Frontal cortex (tissue), 4 donors: Measurements from ENCODE around the gene EAF1. TPM values are rescaled to one million over a fixed set of nuclear protein-coding genes. Genes with fewer than 3 reads are reported as not detected.
"Not testable (repeated sequence)": the region's sequence is repeated elsewhere in the genome, so short reads cannot be mapped to it uniquely, and the experiment has no call there.

Experiments
- DNase-seq, 2 donors: peaks; one replicate each; pipeline ENCODE4 v3.0.0; 2012; ENCODE audit warnings: low spot score in 2 of 2
- FAIRE-seq: peaks from 2 replicates; lab custom pipeline; 2012; peaks lifted over from hg19 to GRCh38; lab: Jason Lieb, UNC
- total RNA-seq: library from RNA; depleted of rRNA; stranded (reverse); fragments of >200 nt; gene quantifications from one replicate; pipeline ENCODE4 v1.2.3, GENCODE V29; 2014
- donor health status: control.
- donor health status: control.
- donor health status: control.

The EAF1 gene
- total RNA-seq, 1 donor from 2014 or later, result 33.0 TPM

DNA sequence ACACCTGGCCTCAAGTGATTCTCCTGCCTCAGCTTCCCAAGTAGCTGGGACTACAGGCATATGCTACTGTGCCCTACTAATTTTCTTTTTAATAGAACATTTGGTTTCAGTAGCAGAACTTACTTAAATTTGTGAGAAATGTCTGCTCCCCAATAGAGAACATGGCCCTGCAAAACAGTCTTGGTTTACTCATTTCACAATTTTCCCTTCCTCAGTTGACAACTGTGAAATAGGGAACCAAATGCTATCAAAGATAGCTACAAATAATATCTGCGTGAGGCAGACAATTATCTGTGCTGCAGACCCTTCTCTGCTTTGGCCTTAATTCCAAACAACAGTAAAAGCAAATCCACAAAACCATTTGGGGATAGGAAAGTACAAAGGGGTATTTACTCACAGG is 22.6 kb upstream of the EAF1 start:
- FAIRE-seq, result no peak

DNA sequence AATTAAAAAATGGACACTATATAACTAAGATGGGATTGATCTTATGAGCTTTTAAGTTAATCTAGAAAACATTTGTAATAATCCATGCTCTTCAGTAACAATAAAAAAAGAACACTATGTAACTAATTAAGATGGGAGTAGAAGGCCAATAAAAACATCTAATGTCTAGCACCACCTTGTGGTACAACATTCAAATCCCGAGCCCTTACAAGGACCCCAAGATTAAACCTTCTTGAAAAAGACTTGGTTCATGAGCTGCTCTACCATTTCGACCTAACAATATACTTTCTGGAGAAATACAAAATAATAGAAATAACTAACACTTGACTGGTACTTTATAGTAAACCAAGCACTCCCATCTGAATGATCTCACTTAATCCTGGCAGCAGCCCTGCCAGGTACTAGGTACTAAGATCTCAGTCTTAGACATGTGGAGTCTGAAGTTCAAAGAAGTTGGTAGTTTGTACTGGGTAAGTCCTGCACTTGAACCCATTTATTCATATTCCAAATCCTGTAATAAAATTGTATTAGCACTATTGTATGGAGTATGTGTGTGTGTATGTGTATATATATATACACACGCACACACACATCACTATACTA is 21.8 kb upstream of the EAF1 start:
- FAIRE-seq, result peak; percentile 24
- DNase-seq, result peak in 1 of 2 donors; percentile 41

More for the DNA sequence above, 22.6 kb upstream of the EAF1 start:
- DNase-seq, result no peak

DNA sequence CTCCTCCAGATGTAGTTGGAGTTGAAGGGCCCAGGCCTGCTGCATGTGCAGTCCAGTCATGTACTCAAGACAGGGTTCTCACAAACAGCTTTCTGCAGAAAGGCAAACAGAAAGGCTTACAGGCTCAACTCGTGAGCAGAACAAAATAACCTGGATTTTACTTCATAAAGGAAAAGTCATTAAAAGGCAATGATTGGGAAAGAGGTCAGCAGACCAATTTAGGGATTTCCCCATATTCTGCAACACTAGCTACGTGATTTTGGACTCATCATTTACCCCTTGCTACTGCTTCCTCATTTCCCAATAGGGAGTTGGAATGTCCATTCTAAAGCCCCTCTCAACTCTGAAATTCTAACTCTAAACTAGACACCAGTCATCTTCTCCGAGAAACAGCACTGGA is 18.2 kb upstream of the EAF1 start:
- DNase-seq (no peak), FAIRE-seq (no peak)

DNA sequence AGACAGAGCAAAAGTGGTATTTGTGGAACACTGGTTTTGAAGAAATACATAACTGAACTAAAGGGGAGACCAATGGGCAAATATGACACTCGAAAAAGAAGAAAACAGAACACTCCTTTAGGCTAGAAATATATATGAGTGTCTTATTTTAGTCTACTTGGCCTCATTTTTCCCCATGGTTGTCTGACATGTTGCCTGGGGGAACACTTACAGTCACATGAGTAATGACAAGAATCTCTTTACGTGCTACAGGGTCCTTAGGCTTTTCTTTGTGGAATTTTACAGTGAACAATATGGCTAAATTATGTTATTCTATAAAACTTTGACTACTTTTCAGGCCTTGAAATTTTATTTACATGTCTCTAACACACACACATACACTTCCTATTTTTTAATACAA is 17.6 kb upstream of the EAF1 start:
- FAIRE-seq, result no peak

DNA sequence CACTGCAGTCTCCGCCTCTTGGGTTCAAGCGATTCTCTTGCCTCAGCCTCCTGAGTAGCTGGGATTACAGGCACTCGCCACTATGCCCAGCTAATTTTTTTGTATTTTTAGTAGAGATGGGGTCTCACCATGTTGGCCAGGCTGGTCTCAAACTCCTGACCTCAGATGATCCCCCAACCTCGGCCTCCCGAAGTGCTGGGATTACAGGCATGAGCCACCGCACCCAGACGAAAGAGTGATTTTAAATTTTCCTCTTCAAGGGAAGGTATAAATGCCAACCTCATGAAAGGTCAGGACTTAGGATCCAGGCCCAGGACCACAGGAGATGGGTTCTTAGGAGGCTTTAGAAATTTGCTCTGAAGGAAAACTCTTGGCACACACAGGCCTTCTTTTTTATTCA is 16.4 kb upstream of the EAF1 start:
- not testable (repeated sequence) for DNase-seq, FAIRE-seq

More for the DNA sequence above, 17.6 kb upstream of the EAF1 start:
- no peak for DNase-seq

DNA sequence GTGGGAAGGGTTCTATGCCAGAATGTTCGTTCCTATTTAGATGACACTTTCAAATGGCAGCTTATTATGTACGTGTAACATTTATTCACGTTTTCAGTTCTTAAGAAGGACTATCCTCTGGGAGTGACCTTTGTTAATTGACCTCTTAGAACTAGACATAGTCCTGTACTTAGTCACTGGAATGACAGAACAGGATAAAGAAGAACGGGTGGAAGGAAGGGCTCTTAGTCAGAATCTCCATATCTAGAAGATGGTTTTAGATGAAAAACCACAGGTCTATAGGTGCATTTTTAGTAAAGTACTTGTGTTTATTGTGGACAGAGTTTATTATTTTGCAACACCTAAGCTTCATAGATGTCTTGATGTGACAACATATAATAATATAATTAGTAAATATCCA is 6.5 kb upstream of the EAF1 start:
- no peak for FAIRE-seq

DNA sequence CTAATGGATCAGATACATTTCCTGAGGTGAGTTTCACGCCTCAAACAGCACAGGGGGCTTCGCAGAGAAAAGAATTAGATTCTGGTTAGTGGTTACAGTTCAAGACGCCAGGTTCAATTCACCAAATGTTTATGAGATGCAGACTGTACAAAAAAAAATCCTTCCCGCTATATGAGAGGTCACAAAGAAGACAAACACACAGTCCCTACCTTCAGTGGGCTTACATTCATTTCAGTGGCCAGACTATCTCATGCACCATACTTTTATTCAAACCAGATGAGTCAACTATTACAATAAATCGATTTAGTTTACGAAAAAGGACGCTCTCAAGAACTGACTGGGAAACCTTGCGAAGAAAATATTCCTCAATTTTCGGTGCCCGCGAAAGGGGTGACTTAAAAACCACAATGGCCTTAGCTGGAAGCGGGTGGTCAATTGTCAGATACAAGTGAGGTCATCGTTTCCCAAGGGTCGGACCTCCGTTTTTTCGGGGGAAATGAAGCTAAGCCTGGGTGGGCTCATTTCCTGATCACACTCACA is 749 bp upstream of the EAF1 start:
- no peak for DNase-seq
- no peak for FAIRE-seq

More for the DNA sequence above, 6.5 kb upstream of the EAF1 start:
- DNase-seq, result no peak

DNA sequence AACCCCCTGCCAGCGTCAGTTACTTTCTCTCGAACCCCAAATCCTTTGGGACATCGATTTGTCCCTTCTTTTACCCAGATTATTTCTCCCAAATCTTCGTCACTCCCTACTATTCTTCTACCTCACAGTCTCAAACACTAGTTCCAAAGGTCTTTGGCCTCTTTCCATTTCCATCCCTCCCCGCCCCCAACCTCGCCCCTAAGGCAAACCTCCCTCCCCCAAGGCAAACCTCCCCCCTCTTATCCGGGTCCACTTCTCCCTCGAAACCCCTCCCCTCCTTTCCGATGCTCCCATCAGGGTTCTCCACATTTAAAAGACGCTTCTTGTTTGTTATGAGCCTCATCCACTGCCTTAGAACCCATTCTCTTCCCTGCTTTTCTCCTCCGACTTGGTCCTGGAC is 583 bp downstream of the EAF1 start:
- FAIRE-seq, result no peak
- peak in 1 of 2 donors; percentile 15 for DNase-seq

DNA sequence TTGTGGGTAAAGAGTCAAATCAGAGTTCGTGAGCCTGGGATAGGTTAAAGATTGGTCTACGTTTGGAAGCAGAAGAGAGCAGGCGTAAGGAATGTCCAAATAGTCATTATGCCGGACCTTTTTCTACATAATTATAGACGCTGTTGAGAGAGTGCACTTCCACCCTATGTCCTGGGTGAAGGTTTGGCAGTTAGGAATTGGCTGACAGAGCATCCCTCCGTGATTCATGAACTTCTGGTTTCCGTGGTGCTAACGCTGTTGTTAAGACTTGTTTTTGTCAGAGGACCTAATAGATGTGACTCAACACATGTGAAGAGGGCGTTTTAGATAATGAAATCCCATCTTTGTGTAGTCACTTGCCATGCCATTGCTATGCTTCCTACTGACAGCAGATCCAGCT is 1.1 kb downstream of the EAF1 start:
- no peak for FAIRE-seq
- no peak for DNase-seq

DNA sequence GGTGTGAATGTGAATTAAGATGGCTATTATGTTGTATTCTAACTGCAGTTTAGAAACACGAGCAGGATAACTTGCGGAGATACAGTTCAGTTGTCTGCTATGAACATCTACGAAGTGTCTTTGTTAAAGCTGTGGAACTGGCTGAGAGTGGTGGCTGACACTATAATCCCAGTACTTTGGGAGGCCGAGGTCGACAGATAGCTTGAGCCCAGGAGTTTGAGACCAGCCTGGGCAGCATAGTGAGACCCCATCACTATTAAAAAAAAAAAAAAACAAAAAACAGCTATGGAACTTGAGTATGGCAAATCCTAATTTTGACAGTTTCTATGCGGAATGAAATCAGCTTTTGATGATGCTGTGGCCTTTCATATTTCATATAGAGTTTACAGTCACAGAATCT is 1.7 kb downstream of the EAF1 start:
- FAIRE-seq (no peak), DNase-seq (no peak)

DNA sequence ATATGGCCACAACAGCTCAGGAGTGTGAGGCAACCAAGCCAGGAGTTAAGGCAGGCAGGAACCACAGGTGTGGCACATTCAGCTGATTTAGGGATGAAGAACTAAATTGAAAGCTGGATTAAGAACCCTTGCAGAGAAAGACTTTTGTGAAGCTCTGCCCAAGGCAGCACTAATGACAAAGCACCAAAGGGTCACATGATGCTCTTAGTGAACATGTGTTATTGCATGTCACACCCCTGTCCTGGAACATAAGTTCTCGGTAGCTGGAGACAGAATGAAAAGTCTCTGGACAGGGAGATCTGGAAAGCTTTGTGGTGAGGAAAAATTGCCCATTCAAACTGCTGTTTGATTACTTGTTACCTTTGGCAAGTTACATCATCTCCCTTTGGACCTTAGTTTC is 3.2 kb downstream of the EAF1 start:
- DNase-seq (no peak), FAIRE-seq (no peak)

DNA sequence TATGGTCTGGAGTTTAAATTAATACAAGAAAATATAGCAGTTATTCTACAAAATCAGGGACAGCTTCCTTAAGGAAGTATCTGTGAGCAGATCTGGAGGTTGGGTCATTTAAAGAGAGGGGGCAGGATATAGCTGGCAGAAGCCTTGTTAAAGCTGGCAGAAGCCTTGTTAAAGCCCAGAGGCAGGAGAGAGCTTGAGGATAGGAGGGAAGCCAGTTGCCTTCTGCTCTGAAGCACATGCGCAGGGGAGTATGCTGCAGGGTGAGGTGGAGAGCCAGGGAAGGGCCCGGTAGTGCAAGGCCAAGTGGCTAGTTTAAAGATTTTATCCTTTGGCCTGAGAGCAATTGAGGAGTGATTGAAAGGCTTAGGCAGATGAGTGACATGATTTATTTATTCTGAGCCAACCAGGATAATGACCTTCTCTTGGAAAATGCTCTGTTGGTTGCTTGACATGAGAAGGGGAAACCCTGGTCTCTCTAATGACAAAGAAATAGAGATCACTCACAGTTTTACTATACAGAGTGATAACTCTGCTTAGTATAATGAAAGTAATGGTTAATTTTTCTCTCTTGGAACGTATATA is 3.9 kb downstream of the EAF1 start:
- no peak for DNase-seq
- FAIRE-seq, result no peak

DNA sequence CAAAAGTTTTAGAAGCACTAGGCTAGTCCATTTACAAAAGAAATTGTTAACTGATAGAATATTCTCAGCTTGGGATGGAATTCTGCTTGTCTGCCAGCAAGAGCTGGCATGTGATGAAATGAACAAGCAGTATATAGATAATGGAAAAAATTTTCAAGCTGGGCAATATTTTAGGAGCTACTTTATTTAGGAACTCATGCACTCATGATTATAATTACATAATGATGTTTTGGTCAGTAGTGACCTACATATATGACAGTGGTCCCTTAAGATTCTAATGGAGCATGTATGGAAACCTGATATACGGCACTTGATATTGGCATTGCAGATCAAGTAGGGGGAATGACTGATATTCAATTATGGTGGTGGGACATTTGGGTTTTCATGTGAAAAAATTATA is 6.1 kb downstream of the EAF1 start:
- no peak for DNase-seq
- no peak for FAIRE-seq

DNA sequence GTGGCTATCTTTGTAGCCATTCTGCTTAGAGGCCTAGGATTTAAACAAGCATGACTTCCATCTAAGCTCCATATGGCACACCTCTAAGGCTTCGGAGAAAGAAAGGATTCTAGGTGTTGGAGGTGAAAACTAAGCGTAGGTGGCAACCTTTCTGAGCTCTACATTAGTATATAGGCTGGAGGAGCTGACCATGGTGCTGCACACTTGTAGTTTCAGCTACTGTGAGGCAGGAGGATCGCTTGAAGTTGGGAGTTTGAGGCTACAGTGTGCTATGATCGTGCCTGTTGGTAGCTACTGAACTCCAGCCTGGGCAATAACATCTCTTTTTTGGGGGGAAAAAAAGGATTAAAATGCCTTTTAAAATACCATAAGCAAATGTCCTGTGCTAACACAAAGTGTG is 7.4 kb downstream of the EAF1 start:
- no peak for FAIRE-seq
- no peak for DNase-seq

DNA sequence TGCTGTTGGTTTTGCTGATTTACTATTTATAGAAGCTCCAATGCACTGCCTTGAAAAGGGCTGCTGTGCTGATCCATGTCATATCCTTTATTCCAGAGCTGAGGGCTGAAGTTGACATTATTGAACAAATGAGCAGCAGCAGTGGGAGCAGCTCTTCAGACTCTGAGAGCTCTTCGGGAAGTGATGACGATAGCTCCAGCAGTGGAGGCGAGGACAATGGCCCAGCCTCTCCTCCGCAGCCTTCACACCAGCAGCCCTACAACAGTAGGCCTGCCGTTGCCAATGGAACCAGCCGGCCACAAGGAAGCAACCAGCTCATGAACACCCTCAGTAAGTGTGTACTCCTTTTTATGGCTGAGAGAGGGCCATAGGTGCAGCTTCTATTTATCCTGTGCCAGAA is 8.8 kb downstream of the EAF1 start:
- DNase-seq, result no peak

DNA sequence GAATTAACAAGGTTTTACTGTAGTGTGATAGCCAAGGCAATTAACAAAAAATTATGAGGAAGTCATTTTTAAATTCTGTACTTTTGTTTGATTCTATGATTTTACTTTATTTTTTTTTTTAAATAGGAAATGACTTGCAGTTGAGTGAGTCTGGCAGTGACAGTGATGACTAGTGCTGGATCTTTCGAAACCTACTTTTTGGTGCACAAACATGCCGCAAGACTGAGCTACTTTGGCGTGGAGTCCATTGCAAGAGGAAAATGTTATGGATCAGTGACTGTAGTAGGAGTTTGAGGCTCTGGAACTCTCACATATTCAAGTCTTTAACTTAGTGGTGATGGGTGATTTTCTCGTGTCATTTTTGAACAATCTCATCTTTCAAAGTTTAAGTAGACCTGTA is 11.6 kb downstream of the EAF1 start:
- DNase-seq (no peak), FAIRE-seq (no peak)

More for the DNA sequence above, 8.8 kb downstream of the EAF1 start:
- FAIRE-seq, result no peak

DNA sequence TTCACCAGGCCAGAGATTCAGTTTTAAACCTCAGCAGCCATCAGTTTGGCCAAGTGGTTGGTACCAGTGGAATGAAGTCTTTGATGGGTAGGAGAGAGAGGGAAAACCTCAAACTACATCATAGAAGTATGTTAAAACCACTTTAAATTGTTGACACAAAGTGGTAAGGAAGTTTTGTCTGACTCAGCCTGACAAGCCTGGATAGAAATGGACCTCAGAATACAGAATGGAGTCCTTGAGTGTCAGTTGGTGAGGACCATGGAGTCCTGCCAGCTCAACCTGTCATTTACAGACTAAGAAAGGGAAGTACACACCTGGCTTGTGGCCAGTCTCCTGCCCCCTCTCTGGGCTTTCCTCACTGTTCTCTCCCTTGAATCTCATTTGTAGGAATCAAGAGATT is 12.1 kb downstream of the EAF1 start:
- DNase-seq, result no peak
- no peak for FAIRE-seq

DNA sequence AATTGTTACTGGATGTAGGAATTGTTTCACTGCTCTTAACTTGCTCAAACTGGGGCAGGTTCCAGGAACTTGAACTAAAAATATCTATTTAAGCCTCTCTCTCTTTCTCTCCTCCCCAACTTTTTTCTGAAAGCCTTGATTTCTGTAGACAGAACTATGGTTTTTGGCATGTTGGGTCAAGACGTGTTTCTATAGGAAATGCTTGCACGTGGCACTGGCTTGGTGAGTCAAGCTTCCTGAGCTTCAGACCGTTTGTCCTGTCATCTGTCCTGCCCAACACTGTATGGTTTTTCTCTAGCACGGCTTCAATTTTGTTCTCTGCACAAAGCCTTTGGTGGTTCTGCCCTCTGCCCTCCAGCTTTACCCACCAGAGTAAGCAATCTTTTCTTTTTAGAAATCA is 13.5 kb downstream of the EAF1 start:
- DNase-seq (no peak), FAIRE-seq (no peak)

DNA sequence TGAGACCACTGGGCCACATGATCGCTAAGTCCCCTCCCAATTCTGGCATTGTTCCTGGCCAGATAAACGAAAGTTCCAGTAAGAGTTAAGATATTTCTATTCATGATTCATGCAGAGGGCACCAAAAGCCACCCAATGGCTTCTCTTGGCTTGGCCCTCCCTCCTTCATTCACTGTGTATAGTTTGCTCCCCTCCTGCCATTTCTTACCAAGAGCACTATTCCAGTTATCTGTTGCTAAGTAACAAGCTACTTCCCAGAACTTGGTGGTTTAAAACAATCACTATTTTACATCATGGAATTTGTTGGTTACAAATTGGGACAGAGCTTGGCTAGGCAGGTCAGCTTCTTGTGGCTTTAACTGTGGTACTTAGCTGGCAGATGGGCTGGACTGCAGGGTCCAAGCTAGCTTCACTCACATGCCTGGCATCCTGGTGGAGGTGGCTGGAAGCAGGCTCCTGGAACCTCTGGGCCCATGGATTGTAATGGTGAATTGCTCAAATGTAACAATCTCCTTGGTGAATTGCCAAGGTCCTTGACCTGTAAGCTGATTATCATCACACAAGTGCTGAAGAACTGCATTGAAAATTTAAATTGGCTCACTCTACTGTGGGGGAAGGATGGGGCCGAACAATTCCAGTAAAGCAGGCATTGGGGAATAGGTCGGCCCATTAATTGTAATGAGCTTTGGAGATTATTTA is 16.6 kb downstream of the EAF1 start:
- DNase-seq, result no peak
- FAIRE-seq, result no peak

DNA sequence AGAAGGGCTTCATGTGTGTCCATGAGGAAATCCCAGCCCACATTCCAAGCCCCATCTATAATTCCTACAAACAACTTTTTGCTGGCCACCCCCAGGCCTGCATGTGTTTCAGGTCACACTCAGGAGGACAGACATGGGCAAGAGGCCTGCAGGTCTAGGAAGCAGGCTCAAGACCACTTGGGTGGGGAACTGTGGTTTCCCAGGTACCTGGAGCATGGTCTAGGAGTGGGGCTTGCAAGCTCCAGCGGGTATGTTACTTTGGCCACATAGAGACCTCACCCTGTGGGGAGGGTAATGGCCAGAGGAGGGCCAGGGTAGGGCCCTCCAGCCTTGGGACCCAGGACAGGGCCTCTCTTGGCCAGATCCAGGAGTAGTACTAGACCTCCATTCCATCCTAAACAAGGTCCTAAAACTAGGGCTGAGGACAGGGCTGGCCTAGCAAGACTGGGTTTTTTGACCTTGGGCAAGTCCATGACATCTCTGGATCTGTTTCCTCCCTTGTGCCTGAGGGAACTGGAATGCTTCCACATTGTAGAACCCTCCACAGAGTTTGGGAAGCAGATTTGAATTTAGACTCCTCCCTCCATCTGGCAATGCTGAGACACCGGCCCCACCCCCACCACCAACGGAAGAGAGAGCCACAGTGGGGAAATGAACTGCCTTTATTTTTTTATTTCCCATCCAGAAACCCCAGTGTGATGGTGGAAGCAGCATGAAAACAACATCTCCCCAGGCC is 22.3 kb downstream of the EAF1 start:
- no peak for DNase-seq
- FAIRE-seq, result no peak
